Esophagus squamous epithelium (tissue), 4 donors: ENCODE data around the gene ARFGEF3.

Source experiments
- CTCF ChIP-seq, 6 experiments: fragments of 450-650 bp in 4 of 6; fragments of 200-600 bp in 2 of 6; sonication (generic) in 2 of 6; IDR thresholded peaks; one replicate each; pipeline ENCODE4 v1.5.1; 2016 to 2019; ENCODE audit warnings: antibody characterized with exemption in 6 of 6, mild to moderate bottlenecking in 4 of 6, moderate library complexity in 4 of 6
- POLR2A ChIP-seq, 4 donors: fragments of 450-650 bp; IDR thresholded peaks; one replicate each; pipeline ENCODE4 v1.6.1; 2017; ENCODE audit warnings: antibody characterized with exemption in 4 of 4, mild to moderate bottlenecking in 4 of 4, moderate library complexity in 3 of 4

- TF ChIP-seq CTCF (IDR thresholded peaks at IDR 0.05) (no peak), POLR2A (IDR thresholded peaks at IDR 0.05) (no peak)
These were observed 79.6 kb downstream of the ARFGEF3 start for GRCh38 chr6:138241381-138241780.
